HCEC 1CT (cell line): Measurements from ENCODE around the gene BARX2.

Source experiments
- DNase-seq: peaks from one replicate; pipeline ENCODE4 v3.0.0-alpha.2; 2017

The BARX2 gene

GRCh38 chr11:129443276-129443675 lies 67.6 kb downstream of the BARX2 start:
- DNase-seq: no peak

- DNase-seq: no peak
Observed at GRCh38 chr11:129444274-129444673, 68.6 kb downstream of the BARX2 start.

DNA sequence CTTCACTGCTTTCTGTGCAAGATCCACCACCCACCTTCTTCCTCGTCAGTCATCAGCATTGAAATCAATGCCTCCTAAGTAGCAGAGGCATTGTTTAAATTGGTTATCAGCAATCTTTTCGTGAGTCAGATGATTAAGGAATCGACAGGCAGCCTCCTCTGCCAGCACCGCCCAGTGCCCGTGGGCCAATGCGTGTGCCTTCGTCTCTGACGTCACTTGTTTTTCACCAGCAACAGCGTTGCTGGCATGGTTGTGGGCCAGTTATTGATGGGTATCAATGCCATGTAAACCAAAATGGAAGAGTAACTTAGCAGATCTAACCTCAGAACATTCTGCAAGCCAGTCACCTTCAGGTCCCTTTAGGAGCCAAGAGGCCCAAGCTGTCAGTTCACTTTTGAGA lies 69.6 kb downstream of the BARX2 start:
- DNase-seq: no peak

DNA sequence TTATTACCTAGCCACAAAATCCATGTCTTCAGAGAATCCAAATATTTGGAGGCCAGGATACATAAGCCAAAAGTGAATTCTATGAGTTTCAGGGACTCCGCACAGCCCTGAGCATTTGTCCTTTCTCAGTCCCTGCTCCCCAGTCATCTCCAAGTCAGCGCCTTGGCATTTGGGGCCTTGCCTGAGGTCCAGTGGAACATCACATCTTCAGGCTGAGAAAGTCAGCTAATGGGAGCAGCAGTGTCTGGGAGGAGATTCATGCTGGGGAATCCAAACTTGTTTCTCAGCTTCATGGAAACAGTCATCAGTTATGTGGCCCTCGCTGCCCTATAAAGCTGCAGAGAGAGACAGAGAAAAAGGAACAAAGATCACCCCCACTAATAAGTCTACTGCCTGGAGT lies 70.9 kb downstream of the BARX2 start:
- DNase-seq: no peak

DNA sequence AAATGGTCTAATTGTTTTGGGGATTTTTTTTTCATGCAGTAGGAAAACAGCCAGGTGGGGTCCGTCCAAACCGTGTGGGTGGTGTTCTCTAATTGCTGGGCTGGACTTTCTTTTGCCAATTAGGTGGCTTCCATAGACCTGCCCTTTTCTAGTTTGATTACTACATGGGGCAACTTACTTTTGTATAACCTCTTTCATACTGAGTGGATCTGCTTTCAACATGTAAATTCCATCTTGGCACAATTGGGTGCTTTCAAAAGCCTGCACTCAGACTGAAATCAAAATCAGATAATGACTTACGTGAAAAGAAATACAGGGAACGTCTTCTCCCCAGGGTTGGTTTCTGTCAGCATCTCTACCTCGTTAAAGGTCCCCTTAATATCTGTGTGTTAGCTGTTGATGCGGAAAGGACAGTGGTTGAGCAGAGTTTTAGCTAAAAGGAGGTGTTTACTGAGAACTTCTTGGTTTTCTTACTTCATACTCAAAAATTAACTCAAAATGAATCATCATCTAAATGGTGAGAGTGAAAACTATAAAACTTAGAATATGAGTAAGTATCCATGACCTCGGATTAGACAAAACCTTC lies 72.1 kb downstream of the BARX2 start:
- no peak for DNase-seq

DNA sequence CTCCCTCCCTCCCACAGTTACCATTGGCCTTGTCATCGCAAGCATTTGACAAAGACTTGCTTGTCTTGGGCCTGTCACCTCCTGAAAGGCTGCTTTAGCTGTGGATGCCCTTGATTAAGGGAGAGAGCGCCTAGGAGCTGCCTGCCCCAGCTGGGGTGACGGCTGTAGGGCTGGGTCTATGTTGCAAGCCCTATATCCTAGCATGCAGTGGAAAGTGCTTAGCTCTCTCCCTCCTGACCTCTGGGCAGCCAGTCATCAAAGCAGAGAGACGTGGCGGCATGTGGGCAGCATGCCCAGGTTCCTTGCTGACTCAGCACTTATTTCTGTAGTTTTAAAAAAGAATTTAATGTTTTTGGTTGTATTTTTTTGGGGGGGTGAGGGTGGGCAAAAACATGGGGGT lies 75.9 kb downstream of the BARX2 start:
- DNase-seq: no peak

DNA sequence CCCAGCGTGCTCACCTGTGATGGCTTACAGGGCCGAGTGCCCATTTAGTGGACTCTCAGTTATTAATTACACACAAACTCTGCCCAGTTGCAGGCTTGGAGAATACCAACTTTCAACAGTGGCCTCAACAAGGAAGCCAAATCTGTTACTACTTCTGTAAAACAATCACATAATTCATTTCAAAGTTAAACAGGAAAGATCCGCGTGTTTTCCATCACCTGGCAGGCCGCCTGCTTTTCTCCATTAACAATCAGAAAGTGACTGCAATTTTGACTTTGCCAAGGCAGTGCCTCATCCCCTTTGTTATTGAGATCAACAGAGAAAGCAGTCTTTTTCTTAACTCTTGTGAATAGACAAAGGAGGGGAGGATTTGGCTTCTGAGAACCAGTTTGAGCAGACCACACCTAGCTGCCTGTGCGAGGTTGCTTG lies 77.7 kb downstream of the BARX2 start:
- DNase-seq: no peak

- no peak for DNase-seq
Observed at GRCh38 chr11:129455101-129455500, 79.5 kb downstream of the BARX2 start.

GRCh38 chr11:129455756-129456655 lies 80.4 kb downstream of the BARX2 start:
- DNase-seq: no peak

GRCh38 chr11:129457321-129457720 lies 81.7 kb downstream of the BARX2 start:
- DNase-seq: no peak

- no peak for DNase-seq
Observed at GRCh38 chr11:129458278-129458677, 82.6 kb downstream of the BARX2 start.

DNA sequence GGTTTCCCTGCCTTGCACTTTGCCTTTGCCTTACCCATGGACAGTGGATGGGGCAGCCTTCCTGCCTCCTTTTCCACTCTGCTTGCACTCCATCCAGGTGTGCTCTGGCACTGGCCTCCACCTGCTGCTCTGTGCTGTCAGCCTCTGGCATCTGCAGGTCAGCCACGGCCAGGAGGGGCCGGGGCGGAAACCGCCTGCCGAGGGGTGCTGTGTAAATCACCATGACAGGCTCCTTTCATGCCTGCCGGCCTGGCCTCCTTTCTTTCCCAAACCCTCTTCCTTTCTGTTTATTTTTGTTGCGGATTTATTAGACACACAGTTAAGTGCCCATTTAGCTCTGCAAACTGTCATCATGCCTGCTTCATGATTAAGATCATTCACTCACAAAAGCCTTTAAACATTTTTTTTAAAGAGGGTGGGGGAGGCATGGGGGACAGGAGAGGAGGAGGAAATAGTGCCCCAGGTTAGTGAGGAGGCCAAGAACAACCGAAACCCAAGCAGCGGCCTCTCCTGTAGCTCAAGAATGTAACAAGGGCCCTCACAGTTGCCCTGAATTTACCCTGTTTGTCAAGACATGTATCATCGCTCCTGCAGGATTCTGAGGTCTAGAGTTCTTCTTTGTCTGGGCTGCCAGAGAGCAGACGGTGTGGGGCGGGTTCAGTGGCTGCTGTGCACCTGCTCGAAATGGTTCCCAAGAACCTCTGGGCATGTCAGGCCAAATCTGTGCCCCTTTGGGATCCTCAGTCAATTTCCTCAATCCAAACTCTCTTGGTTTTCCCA lies 83.3 kb downstream of the BARX2 start:
- DNase-seq: no peak

GRCh38 chr11:129460714-129461113 lies 85.1 kb downstream of the BARX2 start:
- no peak for DNase-seq

- no peak for DNase-seq
Observed at GRCh38 chr11:129484068-129484467, 108.4 kb downstream of the BARX2 start.

DNA sequence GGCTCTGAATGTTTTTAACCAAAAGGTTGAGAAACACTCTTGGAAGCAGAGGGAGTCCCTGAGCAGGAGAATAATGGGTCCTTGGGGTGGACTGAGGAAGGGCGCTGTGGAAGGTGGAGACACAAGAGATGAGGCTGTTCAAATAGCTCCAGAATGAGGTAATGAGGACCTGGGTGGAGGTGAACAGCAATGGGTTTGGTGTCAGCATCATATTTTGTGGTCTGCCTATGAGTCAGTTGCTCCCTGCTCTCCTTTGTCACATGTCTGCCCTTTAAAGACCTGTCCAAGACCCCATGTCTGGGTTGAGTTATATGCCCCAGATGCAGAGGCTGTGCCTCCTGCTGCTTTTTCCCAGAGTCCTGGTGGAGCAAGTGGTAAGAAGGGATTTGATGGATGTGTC lies 113.6 kb downstream of the BARX2 start:
- DNase-seq: no peak

DNA sequence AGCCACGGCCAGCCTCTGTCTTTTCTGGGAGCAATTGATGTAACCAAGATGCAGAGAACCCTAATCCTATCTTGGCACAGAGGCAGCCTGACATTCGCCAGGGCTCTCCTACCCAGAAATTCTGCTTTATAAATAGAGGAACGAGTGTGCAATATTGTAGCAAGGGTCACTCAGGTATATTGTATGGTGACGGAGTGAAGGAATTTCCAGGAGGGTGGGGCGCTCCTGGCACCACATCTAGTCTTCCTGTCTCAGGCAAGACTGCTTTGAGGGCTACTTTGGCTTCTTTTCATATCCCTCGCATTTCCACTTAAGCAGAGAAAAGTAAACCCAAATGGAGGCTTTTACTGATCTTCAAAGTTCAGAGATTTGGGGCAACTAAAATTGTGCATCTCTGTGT lies 114.4 kb downstream of the BARX2 start:
- DNase-seq: no peak

DNA sequence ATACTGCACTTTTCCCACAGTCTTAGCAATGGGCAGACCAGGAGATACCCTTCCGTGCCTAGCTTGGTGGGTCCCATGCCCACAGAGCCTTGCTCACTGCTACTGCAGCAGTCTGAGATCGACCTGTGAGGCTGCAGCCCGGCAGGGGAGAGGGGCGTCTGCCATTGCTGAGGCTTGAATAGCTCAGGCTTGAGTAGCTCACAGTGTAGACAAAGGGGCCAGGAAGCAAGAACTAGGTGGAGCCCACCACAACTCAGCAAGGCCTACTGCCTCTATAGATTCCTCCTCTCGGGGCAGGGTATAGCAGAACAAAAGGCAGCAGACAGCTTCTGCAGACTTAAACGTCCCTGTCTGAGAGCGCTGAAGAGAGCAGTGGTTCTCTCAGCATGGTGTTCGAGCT lies 118.1 kb downstream of the BARX2 start:
- DNase-seq: no peak
